SK-N-SH treated with all-trans-retinoic acid at 6 μM for 48 hours (cell line): ENCODE data around the gene BLM.

Experiments used
- ATAC-seq: fragments of 200-7000 bp; cut with Tn5 transposase; 3 replicates; pipeline ENCODE4 v1.9.1; 2020; ENCODE audit warnings: mild to moderate bottlenecking, moderate library complexity
- BACH2 ChIP-seq: fragments of 250-450 bp; sonication (Bioruptor Pico); IDR thresholded peaks from 2 replicates; pipeline ENCODE4 v1.9.0; 2021; ENCODE audit warnings: mild to moderate bottlenecking, borderline replicate concordance
- CSDC2 ChIP-seq: fragments of 250-450 bp; sonication (Bioruptor Pico); IDR thresholded peaks from 2 replicates; pipeline ENCODE4 v1.5.0; 2020; ENCODE audit warnings: mild to moderate bottlenecking, moderate library complexity
- ESRRG ChIP-seq: fragments of 250-450 bp; sonication (Bioruptor Pico); IDR thresholded peaks from 2 replicates; pipeline ENCODE4 v1.6.1; 2021; ENCODE audit warnings: mild to moderate bottlenecking
- GLIS3 ChIP-seq: fragments of 250-450 bp; sonication (Bioruptor Pico); IDR thresholded peaks from 2 replicates; pipeline ENCODE4 v1.5.0; 2020; ENCODE audit warnings: mild to moderate bottlenecking, moderate library complexity
- ISL1 ChIP-seq: fragments of 250-450 bp; sonication (Bioruptor Pico); IDR thresholded peaks from 2 replicates; pipeline ENCODE4 v2.1.2; 2022; ENCODE audit warnings: mild to moderate bottlenecking, moderate library complexity
- OSR1 ChIP-seq: fragments of 250-450 bp; sonication (Bioruptor Pico); IDR thresholded peaks from 2 replicates; pipeline ENCODE4 v1.8.0; 2022; ENCODE audit warnings: moderate library complexity, mild to moderate bottlenecking, inconsistent platforms
- PPARA ChIP-seq: fragments of 250-450 bp; sonication (Bioruptor Pico); IDR thresholded peaks from 2 replicates; pipeline ENCODE4 v1.5.0; 2020; ENCODE audit warnings: mild to moderate bottlenecking, borderline replicate concordance
- RARB ChIP-seq: fragments of 250-450 bp; sonication (Bioruptor Pico); IDR thresholded peaks from 2 replicates; pipeline ENCODE4 v1.8.0; 2021; ENCODE audit warnings: mild to moderate bottlenecking, moderate library complexity
- SNAI2 ChIP-seq: fragments of 250-450 bp; sonication (Bioruptor Pico); IDR thresholded peaks from 2 replicates; pipeline ENCODE4 v1.5.0; 2020; ENCODE audit warnings: mild to moderate bottlenecking, moderate library complexity
- TCF4 ChIP-seq: fragments of 250-450 bp; sonication (Bioruptor Pico); IDR thresholded peaks from 2 replicates; pipeline ENCODE4 v1.8.0; 2021; ENCODE audit warnings: mild to moderate bottlenecking, moderate library complexity, borderline replicate concordance
- TOX ChIP-seq: fragments of 250-450 bp; sonication (Bioruptor Pico); IDR thresholded peaks from 2 replicates; pipeline ENCODE4 v1.8.0; 2021; ENCODE audit warnings: mild to moderate bottlenecking, moderate library complexity, borderline replicate concordance
- ZC3H10 ChIP-seq: fragments of 250-450 bp; sonication (Bioruptor Pico); IDR thresholded peaks from 2 replicates; pipeline ENCODE4 v1.5.1; 2021; ENCODE audit warnings: mild to moderate bottlenecking, moderate library complexity
- ZFP3 ChIP-seq: fragments of 250-450 bp; sonication (Bioruptor Pico); IDR thresholded peaks from 2 replicates; pipeline ENCODE4 v1.5.0; 2020; ENCODE audit warnings: mild to moderate bottlenecking, moderate library complexity
- ZFP30 ChIP-seq: fragments of 450-650 bp; formaldehyde crosslinking; IDR thresholded peaks from 2 replicates; pipeline ENCODE4 v1.5.0; 2022; ENCODE audit warnings: mild to moderate bottlenecking, moderate library complexity
- ZNF70 ChIP-seq: fragments of 450-650 bp; formaldehyde crosslinking; IDR thresholded peaks from 2 replicates; pipeline ENCODE4 v1.5.0; 2020; ENCODE audit warnings: mild to moderate bottlenecking, moderate library complexity
- ZNF8 ChIP-seq: fragments of 450-650 bp; formaldehyde crosslinking; IDR thresholded peaks from 2 replicates; pipeline ENCODE4 v1.5.0; 2020; ENCODE audit warnings: mild to moderate bottlenecking, moderate library complexity
- TF ChIP-seq, protein P1 (sequence below): fragments of 250-450 bp; sonication (Bioruptor Pico); IDR thresholded peaks from 2 replicates; pipeline ENCODE4 v1.5.1; 2021; ENCODE audit warnings: mild to moderate bottlenecking, moderate library complexity
- TF ChIP-seq, protein P2 (sequence below): fragments of 250-450 bp; sonication (Bioruptor Pico); IDR thresholded peaks from 2 replicates; pipeline ENCODE4 v1.5.1; 2020; ENCODE audit warnings: low read depth, mild to moderate bottlenecking, moderate library complexity
- TF ChIP-seq, protein P3 (sequence below): fragments of 250-450 bp; sonication (Bioruptor Pico); IDR thresholded peaks from 2 replicates; pipeline ENCODE4 v1.8.0; 2020; ENCODE audit warnings: mild to moderate bottlenecking, moderate library complexity, borderline replicate concordance
- TF ChIP-seq, protein P4 (sequence below): fragments of 250-450 bp; sonication (Bioruptor Pico); IDR thresholded peaks from 2 replicates; pipeline ENCODE4 v1.5.0; 2020; ENCODE audit warnings: mild to moderate bottlenecking, moderate library complexity

BLM gene

DNA sequence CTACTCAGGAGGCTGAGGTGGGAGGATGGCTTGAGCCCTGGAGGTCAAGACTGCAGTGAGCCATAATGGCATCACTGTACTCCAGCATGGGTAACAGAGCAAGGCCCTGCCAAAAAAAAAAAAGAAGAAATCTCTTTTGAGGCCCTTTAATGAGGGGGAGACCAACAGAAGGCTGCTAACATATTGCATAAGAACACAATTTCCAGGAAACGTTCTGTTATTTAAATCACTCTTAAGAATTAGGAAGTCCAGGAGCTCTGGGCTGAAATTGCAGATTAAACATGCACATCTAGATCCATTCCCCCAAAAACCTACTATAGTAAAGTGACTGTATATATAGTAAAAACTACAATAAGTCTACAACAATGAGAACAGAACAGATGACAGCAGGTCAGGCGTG lies 16.1 kb upstream of the BLM start:
- ATAC-seq: no peak
- TF ChIP-seq ESRRG (no peak), ZFP3 (CRISPR knock-in tag) (no peak), ZNF8 (no peak), ZC3H10 (CRISPR knock-in tag) (no peak), ZNF70 (CRISPR knock-in tag) (no peak), TOX (CRISPR knock-in tag) (no peak), ZFP30 (CRISPR knock-in tag) (no peak), TCF4 (CRISPR knock-in tag) (no peak), ISL1 (CRISPR knock-in tag) (no peak), SNAI2 (CRISPR knock-in tag) (no peak), RARB (CRISPR knock-in tag) (no peak), BACH2 (no peak), OSR1 (no peak), CSDC2 (CRISPR knock-in tag) (no peak)
- TF ChIP-seq, protein P1, sequence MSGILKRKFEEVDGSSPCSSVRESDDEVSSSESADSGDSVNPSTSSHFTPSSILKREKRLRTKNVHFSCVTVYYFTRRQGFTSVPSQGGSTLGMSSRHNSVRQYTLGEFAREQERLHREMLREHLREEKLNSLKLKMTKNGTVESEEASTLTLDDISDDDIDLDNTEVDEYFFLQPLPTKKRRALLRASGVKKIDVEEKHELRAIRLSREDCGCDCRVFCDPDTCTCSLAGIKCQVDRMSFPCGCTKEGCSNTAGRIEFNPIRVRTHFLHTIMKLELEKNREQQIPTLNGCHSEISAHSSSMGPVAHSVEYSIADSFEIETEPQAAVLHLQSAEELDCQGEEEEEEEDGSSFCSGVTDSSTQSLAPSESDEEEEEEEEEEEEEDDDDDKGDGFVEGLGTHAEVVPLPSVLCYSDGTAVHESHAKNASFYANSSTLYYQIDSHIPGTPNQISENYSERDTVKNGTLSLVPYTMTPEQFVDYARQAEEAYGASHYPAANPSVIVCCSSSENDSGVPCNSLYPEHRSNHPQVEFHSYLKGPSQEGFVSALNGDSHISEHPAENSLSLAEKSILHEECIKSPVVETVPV (CRISPR knock-in tag): no peak
- TF ChIP-seq, protein P2, sequence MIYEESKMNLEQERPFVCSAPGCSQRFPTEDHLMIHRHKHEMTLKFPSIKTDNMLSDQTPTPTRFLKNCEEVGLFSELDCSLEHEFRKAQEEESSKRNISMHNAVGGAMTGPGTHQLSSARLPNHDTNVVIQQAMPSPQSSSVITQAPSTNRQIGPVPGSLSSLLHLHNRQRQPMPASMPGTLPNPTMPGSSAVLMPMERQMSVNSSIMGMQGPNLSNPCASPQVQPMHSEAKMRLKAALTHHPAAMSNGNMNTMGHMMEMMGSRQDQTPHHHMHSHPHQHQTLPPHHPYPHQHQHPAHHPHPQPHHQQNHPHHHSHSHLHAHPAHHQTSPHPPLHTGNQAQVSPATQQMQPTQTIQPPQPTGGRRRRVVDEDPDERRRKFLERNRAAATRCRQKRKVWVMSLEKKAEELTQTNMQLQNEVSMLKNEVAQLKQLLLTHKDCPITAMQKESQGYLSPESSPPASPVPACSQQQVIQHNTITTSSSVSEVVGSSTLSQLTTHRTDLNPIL (CRISPR knock-in tag): no peak
- TF ChIP-seq, protein P3, sequence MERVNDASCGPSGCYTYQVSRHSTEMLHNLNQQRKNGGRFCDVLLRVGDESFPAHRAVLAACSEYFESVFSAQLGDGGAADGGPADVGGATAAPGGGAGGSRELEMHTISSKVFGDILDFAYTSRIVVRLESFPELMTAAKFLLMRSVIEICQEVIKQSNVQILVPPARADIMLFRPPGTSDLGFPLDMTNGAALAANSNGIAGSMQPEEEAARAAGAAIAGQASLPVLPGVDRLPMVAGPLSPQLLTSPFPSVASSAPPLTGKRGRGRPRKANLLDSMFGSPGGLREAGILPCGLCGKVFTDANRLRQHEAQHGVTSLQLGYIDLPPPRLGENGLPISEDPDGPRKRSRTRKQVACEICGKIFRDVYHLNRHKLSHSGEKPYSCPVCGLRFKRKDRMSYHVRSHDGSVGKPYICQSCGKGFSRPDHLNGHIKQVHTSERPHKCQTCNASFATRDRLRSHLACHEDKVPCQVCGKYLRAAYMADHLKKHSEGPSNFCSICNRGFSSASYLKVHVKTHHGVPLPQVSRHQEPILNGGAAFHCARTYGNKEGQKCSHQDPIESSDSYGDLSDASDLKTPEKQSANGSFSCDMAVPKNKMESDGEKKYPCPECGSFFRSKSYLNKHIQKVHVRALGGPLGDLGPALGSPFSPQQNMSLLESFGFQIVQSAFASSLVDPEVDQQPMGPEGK (CRISPR knock-in tag): no peak
- TF ChIP-seq, protein P4, sequence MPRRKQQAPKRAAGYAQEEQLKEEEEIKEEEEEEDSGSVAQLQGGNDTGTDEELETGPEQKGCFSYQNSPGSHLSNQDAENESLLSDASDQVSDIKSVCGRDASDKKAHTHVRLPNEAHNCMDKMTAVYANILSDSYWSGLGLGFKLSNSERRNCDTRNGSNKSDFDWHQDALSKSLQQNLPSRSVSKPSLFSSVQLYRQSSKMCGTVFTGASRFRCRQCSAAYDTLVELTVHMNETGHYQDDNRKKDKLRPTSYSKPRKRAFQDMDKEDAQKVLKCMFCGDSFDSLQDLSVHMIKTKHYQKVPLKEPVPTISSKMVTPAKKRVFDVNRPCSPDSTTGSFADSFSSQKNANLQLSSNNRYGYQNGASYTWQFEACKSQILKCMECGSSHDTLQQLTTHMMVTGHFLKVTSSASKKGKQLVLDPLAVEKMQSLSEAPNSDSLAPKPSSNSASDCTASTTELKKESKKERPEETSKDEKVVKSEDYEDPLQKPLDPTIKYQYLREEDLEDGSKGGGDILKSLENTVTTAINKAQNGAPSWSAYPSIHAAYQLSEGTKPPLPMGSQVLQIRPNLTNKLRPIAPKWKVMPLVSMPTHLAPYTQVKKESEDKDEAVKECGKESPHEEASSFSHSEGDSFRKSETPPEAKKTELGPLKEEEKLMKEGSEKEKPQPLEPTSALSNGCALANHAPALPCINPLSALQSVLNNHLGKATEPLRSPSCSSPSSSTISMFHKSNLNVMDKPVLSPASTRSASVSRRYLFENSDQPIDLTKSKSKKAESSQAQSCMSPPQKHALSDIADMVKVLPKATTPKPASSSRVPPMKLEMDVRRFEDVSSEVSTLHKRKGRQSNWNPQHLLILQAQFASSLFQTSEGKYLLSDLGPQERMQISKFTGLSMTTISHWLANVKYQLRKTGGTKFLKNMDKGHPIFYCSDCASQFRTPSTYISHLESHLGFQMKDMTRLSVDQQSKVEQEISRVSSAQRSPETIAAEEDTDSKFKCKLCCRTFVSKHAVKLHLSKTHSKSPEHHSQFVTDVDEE: no peak

DNA sequence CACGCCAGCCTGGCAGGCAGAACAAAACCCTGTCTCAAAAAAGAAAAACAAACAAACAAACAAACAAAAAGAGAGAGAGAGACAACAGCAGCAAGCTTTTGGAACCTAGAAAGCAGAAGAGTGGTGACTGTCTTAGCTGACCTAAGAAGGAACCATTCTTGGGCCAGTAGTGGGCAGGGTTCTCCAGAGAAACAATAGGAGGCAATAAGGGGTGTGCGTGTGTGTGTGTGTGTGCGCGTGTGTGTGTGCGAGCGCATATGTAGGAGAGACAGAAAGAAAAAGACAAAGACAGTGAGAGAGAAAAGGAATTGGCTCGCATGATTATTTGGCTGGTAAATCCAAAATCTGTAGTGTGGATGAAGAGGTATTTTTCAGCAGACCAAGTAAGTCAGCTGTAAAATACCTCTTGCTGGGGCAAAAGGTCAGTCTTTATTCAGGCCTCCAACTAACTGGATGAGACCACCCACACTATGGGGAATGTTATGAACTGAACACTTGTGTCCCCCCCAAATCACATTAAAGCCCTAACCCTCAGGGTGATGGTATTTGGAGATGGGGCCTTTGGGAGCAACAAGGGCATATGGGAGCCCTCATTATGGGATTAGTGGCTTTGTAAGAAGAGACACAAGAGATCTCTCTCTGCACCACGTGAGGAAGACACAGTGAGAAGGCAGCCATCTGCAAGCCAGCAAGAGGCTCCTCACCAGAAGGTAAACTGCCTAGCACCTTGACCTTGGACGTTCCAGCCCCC lies 15.1 kb upstream of the BLM start:
- no peak for ATAC-seq

More for the DNA sequence above, 15.1 kb upstream of the BLM start:
- TF ChIP-seq, protein P4: no peak
- TF ChIP-seq ZC3H10 (CRISPR knock-in tag) (no peak), ZFP30 (CRISPR knock-in tag) (no peak), GLIS3 (CRISPR knock-in tag) (no peak), TCF4 (CRISPR knock-in tag) (no peak), BACH2 (no peak), TOX (CRISPR knock-in tag) (no peak), ZNF8 (no peak), PPARA (no peak), SNAI2 (CRISPR knock-in tag) (no peak), ESRRG (no peak), RARB (CRISPR knock-in tag) (no peak)
- TF ChIP-seq, protein P2 (CRISPR knock-in tag): no peak
- TF ChIP-seq, protein P1 (CRISPR knock-in tag): no peak
- TF ChIP-seq, protein P3 (CRISPR knock-in tag): no peak
